HL-60 (cell line): Measurements from ENCODE around the gene MAMDC2.

Source experiments
- DNase-seq, 2 experiments: peaks; one replicate each; pipeline ENCODE4 v3.0.0-alpha.2; 2010 to 2020; ENCODE audit warnings: low read depth in 1 of 2, low spot score in 1 of 2
- H3K27ac ChIP-seq: fragments of 250-450 bp; sonication (Bioruptor Pico); replicated peaks from 2 replicates; pipeline ENCODE4 v1.5.1; 2020; ENCODE audit warnings: mild to moderate bottlenecking, moderate library complexity
- H3K27me3 ChIP-seq: fragments of 250-450 bp; sonication (Bioruptor Pico); 2 replicates; pipeline ENCODE4 v1.5.1; 2021; ENCODE audit warnings: mild to moderate bottlenecking, moderate library complexity; ENCODE audit not compliant: insufficient read depth, poor library complexity, severe bottlenecking
- H3K4me3 ChIP-seq: replicated peaks from 2 replicates; pipeline ENCODE4 v1.5.1; 2011; ENCODE audit warnings: mild to moderate bottlenecking, control low read depth, low read length; ENCODE audit not compliant: insufficient read depth
- GABPA ChIP-seq: IDR thresholded peaks from 2 replicates; pipeline ENCODE4 v1.6.1; 2012; ENCODE audit warnings: low read depth
- POLR2AphosphoS5 ChIP-seq: IDR thresholded peaks from 2 replicates; pipeline ENCODE4 v1.6.1; 2012; ENCODE audit warnings: low read depth
- SPI1 ChIP-seq: IDR thresholded peaks from 2 replicates; pipeline ENCODE4 v1.6.1; 2012; ENCODE audit warnings: low read depth, mild to moderate bottlenecking, borderline replicate concordance
- TF ChIP-seq, protein P1 (sequence below): IDR thresholded peaks from 2 replicates; pipeline ENCODE4 v1.6.1; 2012; ENCODE audit warnings: low read depth; ENCODE audit not compliant: insufficient replicate concordance
- TF ChIP-seq, protein P2 (sequence below): IDR thresholded peaks from one replicate; pipeline ENCODE4 v1.5.1; 2011; ENCODE audit warnings: low read length, control low read depth, inconsistent platforms; ENCODE audit not compliant: insufficient read depth

MAMDC2 gene

DNA sequence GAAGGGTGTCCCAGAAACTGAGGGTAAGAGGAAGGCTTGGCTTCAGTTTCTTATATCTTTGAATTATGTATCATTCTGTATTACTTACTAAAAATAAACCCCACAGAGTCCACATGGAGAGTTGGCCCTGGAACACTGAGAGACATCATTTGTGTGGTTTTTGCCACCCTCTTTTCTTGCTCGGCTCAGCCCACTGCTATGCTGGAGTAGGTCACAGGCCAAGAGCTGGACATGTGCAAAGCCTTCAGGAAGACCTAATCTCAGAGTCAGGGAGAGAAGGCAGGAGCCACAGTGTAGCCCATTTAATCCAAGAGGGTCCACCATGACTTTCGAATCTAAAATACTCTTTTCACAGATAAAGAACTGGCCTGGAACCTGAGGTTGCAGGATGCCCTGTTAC lies 47.5 kb downstream of the MAMDC2 start:
- TF ChIP-seq, protein P1, sequence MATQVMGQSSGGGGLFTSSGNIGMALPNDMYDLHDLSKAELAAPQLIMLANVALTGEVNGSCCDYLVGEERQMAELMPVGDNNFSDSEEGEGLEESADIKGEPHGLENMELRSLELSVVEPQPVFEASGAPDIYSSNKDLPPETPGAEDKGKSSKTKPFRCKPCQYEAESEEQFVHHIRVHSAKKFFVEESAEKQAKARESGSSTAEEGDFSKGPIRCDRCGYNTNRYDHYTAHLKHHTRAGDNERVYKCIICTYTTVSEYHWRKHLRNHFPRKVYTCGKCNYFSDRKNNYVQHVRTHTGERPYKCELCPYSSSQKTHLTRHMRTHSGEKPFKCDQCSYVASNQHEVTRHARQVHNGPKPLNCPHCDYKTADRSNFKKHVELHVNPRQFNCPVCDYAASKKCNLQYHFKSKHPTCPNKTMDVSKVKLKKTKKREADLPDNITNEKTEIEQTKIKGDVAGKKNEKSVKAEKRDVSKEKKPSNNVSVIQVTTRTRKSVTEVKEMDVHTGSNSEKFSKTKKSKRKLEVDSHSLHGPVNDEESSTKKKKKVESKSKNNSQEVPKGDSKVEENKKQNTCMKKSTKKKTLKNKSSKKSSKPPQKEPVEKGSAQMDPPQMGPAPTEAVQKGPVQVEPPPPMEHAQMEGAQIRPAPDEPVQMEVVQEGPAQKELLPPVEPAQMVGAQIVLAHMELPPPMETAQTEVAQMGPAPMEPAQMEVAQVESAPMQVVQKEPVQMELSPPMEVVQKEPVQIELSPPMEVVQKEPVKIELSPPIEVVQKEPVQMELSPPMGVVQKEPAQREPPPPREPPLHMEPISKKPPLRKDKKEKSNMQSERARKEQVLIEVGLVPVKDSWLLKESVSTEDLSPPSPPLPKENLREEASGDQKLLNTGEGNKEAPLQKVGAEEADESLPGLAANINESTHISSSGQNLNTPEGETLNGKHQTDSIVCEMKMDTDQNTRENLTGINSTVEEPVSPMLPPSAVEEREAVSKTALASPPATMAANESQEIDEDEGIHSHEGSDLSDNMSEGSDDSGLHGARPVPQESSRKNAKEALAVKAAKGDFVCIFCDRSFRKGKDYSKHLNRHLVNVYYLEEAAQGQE, result no peak
- TF ChIP-seq SPI1, result no peak
- no peak for TF ChIP-seq POLR2AphosphoS5
- no peak for TF ChIP-seq GABPA
- TF ChIP-seq, protein P2, sequence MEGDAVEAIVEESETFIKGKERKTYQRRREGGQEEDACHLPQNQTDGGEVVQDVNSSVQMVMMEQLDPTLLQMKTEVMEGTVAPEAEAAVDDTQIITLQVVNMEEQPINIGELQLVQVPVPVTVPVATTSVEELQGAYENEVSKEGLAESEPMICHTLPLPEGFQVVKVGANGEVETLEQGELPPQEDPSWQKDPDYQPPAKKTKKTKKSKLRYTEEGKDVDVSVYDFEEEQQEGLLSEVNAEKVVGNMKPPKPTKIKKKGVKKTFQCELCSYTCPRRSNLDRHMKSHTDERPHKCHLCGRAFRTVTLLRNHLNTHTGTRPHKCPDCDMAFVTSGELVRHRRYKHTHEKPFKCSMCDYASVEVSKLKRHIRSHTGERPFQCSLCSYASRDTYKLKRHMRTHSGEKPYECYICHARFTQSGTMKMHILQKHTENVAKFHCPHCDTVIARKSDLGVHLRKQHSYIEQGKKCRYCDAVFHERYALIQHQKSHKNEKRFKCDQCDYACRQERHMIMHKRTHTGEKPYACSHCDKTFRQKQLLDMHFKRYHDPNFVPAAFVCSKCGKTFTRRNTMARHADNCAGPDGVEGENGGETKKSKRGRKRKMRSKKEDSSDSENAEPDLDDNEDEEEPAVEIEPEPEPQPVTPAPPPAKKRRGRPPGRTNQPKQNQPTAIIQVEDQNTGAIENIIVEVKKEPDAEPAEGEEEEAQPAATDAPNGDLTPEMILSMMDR, result no peak
- Histone ChIP-seq H3K27me3 (no peaks in the 10 kb centered on the region), H3K27ac (no peak overlapping the region), H3K4me3 (no peak overlapping the region)
- no peak for DNase-seq

DNA sequence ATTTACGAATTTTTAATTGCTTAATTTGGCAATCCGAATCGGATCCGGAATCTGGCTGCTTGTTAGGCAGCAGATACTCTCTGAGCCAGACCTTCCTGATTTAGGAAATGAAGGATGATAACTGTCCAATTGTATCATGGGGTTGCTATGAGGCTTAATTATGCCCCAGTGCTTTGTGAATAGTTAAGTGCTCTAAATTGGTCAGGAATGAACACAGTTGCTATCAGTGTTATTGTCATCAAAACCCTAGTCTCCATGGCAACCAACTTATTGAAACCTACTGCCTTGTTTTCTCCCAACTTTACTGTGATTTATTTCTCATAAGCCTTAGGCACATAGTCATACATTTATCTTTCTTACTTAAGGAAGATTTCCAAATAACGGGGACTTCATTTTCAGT lies 47.9 kb downstream of the MAMDC2 start:
- Histone ChIP-seq H3K4me3 (no peak overlapping the region), H3K27me3 (no peaks in the 10 kb centered on the region), H3K27ac (no peak overlapping the region)
- DNase-seq, result no peak
- TF ChIP-seq SPI1 (no peak), GABPA (no peak), POLR2AphosphoS5 (no peak)
- TF ChIP-seq, protein P2, result no peak
- TF ChIP-seq, protein P1, result no peak

DNA sequence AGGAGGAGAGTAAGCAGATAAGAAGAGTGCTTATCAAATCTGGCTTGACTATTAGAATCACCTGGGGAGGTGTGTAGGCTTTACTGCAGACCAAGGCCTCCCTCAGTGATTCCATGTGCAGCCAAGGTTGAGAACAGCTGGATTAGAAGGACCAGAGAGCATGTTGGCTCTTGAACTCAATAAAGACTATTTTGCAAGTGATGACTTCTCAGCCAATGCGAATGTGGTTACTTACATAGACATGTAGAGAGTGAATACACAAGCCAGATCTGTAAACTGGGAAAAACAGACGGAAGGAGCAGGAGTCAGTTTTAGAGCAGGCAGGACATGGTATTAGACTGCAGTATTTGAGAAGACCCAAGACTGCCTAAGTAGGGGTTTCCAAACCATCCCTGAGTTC lies 48.5 kb downstream of the MAMDC2 start:
- DNase-seq, result no peak
- no peak for TF ChIP-seq POLR2AphosphoS5
- TF ChIP-seq, protein P1, result no peak
- no peak for TF ChIP-seq SPI1
- no peak overlapping the region for H3K4me3 ChIP-seq
- H3K27ac ChIP-seq, result no peak overlapping the region
- H3K27me3 ChIP-seq, result no peaks in the 10 kb centered on the region
